ENCODE measurements around the gene SLC34A3. TPM values are rescaled to one million over a fixed set of nuclear protein-coding genes. Genes with fewer than 3 reads are reported as not detected.

Gene SLC34A3
- total RNA-seq, 1 donor from 2014 or later, result not detected

DNA sequence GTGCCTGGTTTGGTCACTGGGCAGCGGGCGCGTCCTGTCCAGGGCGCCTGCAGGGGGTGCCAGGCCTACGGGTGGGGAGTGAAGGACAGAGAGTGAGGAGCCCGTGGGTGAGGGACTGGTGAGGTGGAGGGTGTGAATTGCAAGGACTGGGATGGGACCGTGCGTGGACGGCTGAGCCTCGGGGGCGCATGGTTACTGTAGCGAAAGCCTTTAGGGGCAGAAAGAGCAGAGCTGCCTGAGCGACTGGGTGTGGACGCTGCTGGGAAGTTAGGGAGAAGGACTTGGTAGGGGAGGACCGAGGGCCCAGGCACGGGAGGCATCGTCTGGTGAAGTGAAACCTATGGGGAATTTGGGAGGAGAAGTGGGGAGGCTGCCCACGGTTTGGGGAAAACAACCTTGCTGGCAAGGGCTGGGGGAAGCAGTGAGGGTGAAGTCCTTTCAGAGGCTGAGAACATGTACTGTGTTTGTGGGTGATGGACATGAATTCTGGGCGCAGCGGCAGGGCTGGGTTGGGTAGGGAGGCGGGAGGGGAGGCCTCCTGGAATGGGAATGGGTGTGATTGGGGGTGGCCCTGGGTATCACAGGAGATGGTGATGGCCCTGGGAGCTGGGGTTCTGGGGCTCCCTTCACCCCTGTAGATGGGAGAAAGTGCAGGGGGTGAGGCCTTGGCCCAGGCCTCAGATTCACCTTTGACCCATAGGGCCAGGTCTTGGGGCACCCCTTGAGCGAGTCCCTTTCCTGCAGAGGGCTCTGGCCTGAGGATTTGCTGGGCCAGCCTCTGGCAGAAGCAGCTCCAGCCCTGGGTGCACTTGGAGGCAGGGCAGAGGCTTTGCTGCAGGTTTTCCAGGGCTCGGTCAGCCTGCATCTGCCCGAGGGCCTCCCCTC, 45.1 kb downstream of the SLC34A3 start:
- DNase-seq, result no peak

DNA sequence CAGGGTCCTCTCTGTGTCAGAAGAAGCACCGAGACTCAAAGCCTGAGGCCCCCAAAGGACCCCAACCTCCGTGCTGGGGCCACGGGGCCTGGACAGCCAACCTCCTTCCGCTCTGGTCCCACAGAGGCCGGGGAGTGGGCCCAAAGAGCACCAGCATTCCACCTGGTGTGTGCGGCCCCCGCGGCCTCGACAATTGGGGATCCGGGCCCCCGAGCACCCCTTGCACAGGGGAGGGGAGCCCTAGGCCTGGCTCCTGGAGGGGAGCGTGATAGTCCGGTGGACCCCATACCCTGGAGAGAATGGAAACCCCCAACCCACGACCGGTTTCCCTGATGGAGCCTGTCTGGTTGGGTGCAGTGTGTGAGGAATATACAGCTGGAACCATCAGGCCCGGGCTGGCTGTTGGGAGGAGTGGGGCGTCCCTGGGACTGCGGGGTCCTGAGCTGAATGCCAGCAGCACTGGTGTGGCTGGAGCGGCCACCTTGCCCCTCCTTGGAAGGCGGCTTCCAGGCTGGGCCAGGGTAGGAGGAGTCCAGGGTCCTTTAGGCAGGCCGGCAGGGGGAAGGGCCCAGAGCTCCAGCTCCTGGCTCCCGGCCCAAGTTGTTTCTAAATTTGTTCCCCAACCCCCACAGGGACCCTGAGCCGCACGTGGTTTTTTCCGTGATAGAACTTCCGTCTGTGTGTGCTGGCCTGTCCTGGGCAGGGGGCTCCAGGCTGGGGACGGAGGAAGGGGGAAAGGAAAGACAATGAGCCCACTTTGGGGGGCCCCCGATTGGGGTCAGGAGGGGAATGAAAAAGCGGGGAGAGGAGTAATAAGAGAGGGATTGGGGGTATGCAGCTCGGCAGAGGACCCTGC, 46.0 kb downstream of the SLC34A3 start:
- peak; percentile 63 for DNase-seq

DNA sequence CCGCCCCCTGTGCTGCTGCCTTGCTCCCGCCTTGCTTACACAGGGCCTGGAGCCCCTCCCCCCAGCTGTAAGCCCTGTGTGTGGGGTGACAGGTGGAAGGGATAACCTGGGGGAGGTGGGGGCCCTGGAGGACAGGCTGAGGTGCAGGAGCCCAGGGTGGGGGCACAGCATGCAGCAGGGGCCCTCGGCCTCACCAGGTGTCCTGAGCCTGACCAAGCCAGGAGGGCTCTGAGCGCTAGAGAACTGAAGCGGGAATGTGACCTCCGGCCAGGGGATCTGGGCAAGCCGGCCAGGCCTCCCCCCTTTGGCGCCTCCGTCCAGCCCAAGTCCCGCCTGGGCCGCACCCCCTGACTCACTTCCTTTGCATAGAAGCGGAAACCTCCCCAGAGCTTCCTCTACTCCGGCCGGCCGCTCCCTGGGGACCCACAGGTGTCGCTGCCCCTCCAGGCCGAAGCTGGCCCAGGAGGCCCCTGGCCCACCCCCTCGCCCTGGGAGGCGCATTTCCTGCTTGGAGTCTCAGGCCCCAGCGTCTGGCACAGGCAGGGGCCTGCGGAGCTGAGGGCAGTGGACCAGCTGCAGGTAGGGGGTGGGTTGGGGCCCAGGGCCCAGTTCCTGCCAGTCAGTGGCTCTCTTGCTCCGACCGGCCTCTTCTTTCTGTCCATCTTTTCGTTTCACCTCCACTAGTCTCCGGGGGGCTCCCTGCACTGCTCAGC, 46.8 kb downstream of the SLC34A3 start, which contains the start of gene TOR4A:
Gene TOR4A, plus strand, starts transcription at position 398 of the 713 bp plus-strand sequence. CDS start 964 bp downstream, outside the sequence.
- no peak for DNase-seq

DNA sequence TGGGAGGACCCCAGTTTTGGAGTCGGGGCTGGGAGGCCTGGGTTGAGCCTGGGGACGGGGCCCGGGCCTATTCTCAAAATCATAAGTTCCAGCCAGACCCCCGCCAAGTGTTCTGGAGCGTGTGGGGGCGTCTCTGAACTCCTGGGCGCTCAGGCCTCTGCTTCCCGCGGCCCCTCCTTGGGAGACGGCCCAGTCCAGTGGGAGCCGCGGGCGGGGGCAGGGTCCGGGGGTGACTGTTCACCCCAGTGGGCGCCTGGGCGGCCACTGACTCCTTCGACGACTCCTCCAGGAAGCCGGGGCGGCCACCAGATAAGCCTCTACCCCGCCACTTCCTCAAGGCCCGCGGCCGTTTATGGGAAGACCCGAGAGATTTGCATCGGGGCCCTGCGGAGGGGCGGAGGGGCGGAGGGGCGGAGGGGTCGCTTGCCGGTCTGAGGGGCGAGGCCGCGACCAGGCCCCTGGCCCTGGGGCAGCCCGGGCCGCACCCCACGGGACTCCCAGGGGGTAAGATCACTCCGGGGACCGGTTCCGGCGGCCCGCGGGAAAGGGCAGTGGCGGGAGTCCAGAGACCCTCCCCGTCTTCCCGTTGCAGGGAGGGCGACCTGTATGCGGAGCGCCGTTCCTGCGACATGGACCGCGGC, 47.5 kb downstream of the SLC34A3 start:
- DNase-seq, result no peak

DNA sequence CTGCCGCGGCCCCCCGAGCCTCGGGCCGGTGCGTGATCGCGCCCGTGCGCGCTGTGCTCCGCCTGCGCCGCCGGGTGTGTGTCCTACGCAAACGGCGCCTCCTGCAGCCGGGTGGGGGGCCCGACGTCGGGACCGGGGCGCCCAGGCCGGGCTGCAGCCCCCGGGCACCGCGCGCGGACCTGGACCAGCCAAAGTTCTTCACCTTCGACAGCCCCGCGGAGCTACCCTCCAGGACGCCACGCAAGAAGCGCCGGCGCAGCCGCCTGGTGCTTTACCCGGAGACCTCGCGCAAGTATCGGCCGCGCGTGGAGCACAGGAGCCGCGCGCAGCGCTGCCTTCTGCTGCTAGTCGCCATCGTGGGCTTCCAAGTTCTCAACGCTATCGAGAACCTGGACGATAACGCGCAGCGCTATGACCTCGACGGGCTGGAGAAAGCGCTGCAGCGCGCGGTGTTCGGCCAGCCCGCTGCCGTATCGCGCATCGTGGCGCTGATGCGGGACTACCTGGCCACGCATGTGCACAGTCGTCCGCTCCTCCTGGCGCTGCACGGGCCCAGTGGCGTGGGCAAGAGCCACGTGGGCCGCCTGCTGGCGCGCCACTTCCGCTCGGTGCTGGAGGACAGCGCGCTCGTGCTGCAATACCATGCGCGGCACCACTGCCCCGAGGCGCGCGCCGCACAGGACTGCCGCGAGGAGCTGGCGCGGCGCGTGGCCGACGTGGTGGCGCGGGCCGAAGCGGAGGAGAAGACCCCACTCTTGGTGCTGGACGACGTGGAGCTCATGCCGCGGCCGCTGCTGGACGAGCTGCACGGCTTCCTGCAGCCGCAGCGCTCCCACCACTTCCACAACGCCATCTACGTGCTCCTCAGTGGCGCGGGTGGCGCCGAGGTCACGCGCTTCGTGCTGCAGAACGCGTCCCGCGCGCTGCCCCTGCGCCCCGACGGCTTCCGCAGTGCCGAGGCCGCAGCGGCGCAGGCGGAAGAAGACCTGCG, 48.3 kb downstream of the SLC34A3 start:
- no peak for DNase-seq

DNA sequence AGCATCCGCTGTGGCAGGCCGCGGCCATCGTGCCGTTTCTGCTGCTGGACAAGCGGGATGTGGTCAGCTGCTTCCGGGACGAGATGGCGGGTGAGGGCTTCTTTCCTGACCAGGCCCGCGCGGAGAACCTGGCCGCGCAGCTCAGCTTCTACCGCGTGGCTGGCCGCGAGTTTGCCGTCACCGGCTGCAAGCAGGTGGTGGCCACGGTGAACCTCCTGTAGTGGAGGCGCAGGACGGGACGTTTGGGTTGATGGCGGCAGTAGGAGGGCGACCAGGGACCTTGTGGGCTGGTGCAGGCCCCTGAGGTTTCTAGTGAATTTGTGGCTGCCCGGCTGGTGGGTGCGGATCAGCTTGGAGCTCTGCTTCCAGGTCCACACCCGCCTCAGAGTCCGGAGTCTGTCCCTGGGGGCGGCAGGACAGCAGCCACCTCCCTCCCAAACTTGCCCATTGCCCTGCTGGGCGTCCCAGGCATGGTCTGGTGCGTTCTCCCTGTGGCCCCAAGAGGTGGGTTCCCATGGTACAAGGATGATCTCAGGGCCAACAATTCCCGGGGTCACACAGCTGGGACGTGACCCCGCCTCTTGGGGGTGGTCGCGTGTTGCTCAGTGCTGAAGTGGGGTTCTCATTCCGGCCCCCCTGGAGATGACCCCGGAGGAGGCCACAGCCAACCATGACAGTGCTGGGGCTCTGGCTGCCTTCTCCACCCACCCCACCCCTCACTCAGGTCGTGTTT, 49.2 kb downstream of the SLC34A3 start:
- no peak for DNase-seq

DNA sequence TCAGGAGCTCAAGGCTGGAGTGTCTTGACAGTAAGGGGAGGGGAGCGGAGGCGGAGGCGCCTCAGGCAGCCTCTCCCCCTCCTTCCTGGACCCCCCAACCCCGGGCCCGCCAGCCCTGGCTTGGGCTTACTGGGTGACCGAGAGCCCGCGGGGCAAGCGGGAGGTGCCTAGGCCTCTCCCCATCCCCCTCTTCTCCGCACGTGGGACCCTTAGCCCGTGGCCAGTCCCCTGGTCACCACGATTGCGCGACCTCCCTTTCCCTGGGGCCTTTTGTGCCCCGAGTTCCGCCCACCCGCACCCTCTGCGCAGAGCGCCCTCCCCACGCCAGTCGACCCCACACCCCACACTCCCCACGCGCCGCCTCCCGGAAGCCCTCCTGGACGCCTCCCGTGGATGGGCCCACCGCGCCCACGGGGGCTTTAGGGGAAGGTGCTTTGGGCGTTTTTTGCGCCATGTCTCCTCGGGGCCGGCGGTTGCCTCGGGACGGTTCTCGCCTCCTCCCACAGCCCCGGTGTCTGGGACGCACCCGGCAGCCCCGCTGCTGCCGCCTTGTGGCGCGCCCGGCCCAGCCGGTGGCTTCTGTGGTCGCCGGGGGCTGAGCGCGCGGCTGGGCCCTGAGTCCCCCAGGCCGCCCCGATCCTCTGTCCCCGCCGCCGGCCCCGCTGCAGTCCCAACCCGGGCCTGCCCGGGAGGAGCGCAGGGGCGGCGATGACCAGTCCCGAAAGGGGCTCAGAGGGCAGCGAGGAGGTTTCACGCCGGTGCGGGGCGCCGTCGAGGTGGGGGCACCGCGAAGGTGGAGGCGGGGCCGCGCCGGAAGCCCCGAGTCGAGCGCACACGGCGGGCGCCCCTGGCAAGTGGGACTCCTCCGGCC, 50.0 kb downstream of the SLC34A3 start:
- no peak for DNase-seq

DNA sequence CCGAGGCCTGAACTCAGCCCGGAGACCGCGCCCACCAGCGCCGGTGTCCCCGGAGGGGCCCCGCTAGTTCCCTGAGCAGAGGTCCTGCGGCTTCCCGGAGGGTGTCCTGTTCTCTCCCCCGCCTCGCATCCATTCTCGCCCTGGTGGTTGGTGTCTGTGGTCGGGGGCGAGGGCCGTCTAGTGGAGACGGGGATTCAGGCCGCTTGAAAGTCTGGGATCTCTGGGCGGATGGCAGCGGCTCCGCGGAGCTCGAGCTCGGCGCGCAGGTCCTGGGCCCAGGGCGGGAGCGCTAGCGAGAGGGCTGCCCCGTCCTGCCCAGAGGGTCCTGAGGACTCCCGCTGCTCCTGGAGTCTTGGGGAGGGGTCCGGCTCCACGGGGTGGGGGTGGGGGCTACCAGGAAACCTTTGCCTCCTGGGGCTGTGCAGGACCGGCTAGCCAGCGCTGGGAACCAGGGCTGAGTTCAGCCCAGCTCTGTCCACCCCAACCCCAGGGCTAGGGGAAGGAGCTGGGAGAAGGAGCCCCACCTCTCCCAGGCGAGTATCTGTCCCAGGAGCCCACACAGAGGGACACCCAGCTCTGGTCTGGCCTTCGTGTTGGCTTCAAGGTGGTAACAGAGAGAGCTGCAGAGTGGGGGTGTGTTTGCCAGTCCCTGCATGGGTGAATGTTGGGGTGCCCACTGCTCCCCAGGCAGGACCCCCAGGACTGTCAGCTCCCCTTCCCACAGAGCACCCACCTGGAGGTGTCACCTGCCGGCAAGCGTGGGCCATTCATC, 50.8 kb downstream of the SLC34A3 start:
- no peak for DNase-seq

Other genes starting within 250 kb of the SLC34A3 start
- 0.20 TPM for gene LCNL1, start 247.9 kb upstream of the SLC34A3 start, total RNA-seq
- 13.0 TPM for gene PAXX, start 238.5 kb upstream of the SLC34A3 start, total RNA-seq
- 12.7 TPM for gene CLIC3, start 234.3 kb upstream of the SLC34A3 start, total RNA-seq
- gene ABCA2, start 202.7 kb upstream of the SLC34A3 start, total RNA-seq, result 13.6 TPM
- 0.39 TPM for gene FUT7, start 198.8 kb upstream of the SLC34A3 start, total RNA-seq
- gene NPDC1, start 184.7 kb upstream of the SLC34A3 start, total RNA-seq, result 15.4 TPM
- 8.0 TPM for gene ENTPD2, start 176.8 kb upstream of the SLC34A3 start, total RNA-seq
- gene SAPCD2, start 160.3 kb upstream of the SLC34A3 start, total RNA-seq, result 5.8 TPM
- 5.4 TPM for gene UAP1L1, start 153.4 kb upstream of the SLC34A3 start, total RNA-seq
- gene MAN1B1, start 143.9 kb upstream of the SLC34A3 start, total RNA-seq, result 39.5 TPM
- 32.4 TPM for gene DPP7, start 116.2 kb upstream of the SLC34A3 start, total RNA-seq
- gene GRIN1, start 91.7 kb upstream of the SLC34A3 start, total RNA-seq, result 0.89 TPM
- gene LRRC26, start 60.9 kb upstream of the SLC34A3 start, total RNA-seq, result not detected
- not detected for gene TMEM210, start 58.8 kb upstream of the SLC34A3 start, total RNA-seq
- gene ANAPC2, start 42.3 kb upstream of the SLC34A3 start, total RNA-seq, result 22.0 TPM
- gene SSNA1, start 42.2 kb upstream of the SLC34A3 start, total RNA-seq, result 24.1 TPM
- 3.4 TPM for gene TPRN, start 30.2 kb upstream of the SLC34A3 start, total RNA-seq
- 19.5 TPM for gene TMEM203, start 25.3 kb upstream of the SLC34A3 start, total RNA-seq
- 3.0 TPM for gene NDOR1, start 25.2 kb upstream of the SLC34A3 start, total RNA-seq
- 0.20 TPM for gene RNF208, start 8.7 kb upstream of the SLC34A3 start, total RNA-seq
- gene CYSRT1, start 5.7 kb upstream of the SLC34A3 start, total RNA-seq, result 1.4 TPM
- gene RNF224, start 3.4 kb upstream of the SLC34A3 start, total RNA-seq, result not detected
- gene TUBB4B, start 10.4 kb downstream of the SLC34A3 start, total RNA-seq, result 97.1 TPM
- gene STPG3, start 20.4 kb downstream of the SLC34A3 start, total RNA-seq, result not detected
- gene NELFB, start 24.4 kb downstream of the SLC34A3 start, total RNA-seq, result 21.3 TPM
- gene TOR4A, start 46.8 kb downstream of the SLC34A3 start, total RNA-seq, result 1.7 TPM
- gene NRARP, start 71.4 kb downstream of the SLC34A3 start, total RNA-seq, result 9.9 TPM
- 7.6 TPM for gene EXD3, start 192.3 kb downstream of the SLC34A3 start, total RNA-seq
- gene NOXA1, start 192.5 kb downstream of the SLC34A3 start, total RNA-seq, result 0.30 TPM
- gene ENTPD8, start 210.5 kb downstream of the SLC34A3 start, total RNA-seq, result 0.10 TPM
- 11.6 TPM for gene NSMF, start 228.4 kb downstream of the SLC34A3 start, total RNA-seq